A673 (cell line): ENCODE data around the gene CLCN4.

Experiments used
- EZH2 ChIP-seq: fragments of 200-600 bp; sonication (generic); IDR thresholded peaks from 2 replicates; pipeline ENCODE4 v1.6.1; 2017; ENCODE audit warnings: borderline replicate concordance, low read depth, mild to moderate bottlenecking, mixed read lengths, antibody characterized with exemption, low read length; ENCODE audit not compliant: poor library complexity, severe bottlenecking
- TF ChIP-seq, protein P1 (sequence below): fragments of 300-800, 200-600 bp; sonication (generic); conservative IDR thresholded peaks from 2 replicates; pipeline ENCODE4 v1.5.1; 2017; ENCODE audit warnings: low read depth, mild to moderate bottlenecking, antibody characterized with exemption, low read length, moderate library complexity, mixed read lengths

DNA sequence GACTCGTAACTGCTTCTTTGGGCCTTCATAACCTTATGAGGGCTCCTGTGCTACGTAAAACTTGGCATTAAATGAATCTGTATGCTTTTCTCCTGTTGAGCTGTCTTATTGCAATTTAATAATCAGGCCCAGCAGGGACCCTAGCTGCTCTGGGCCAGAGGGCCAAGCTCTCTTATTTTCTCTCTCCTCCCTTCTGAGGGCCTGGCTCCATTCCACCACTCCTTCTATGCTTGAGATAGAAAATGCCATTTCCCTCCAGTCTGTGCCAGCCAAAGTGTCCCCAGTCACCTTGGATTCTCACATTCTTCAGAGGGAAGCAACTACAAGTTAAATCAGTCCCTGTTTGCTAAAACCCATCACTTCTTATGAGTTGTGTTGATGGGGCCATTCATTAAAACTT, 90.1 kb downstream of the CLCN4 start:
- TF ChIP-seq, protein P1, sequence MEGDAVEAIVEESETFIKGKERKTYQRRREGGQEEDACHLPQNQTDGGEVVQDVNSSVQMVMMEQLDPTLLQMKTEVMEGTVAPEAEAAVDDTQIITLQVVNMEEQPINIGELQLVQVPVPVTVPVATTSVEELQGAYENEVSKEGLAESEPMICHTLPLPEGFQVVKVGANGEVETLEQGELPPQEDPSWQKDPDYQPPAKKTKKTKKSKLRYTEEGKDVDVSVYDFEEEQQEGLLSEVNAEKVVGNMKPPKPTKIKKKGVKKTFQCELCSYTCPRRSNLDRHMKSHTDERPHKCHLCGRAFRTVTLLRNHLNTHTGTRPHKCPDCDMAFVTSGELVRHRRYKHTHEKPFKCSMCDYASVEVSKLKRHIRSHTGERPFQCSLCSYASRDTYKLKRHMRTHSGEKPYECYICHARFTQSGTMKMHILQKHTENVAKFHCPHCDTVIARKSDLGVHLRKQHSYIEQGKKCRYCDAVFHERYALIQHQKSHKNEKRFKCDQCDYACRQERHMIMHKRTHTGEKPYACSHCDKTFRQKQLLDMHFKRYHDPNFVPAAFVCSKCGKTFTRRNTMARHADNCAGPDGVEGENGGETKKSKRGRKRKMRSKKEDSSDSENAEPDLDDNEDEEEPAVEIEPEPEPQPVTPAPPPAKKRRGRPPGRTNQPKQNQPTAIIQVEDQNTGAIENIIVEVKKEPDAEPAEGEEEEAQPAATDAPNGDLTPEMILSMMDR, result no peak
- TF ChIP-seq EZH2, result no peak
